Pancreas (tissue), 10 donors: Measurements from ENCODE around the gene TUT4. TPM values are rescaled to one million over a fixed set of nuclear protein-coding genes. Genes with fewer than 3 reads are reported as not detected.

Experiments
- ATAC-seq, 4 donors: fragments of 200-7000 bp; cut with Tn5 transposase; one replicate each; pipeline versions ENCODE4 v1.8.0 to v1.9.1; 2020; ENCODE audit warnings: mild to moderate bottlenecking in 4 of 4, moderate library complexity in 4 of 4
- DNase-seq, 6 donors: peaks; one replicate each; pipeline ENCODE4 v3.0.0-alpha.2; 2020
- FAIRE-seq: peaks from 2 replicates; lab custom pipeline; 2012; peaks lifted over from hg19 to GRCh38; lab: Jason Lieb, UNC
- H3K27ac ChIP-seq, 4 donors: fragments of 200-600 bp; sonication (generic); 1 replicate in 3 of 4; 2 replicates in 1 of 4; pipeline versions ENCODE4 v1.5.0 to v1.8.0; 2020
- H3K27me3 ChIP-seq, 4 donors: fragments of 200-600 bp; one replicate each; pipeline ENCODE4 v1.8.0; 2021
- H3K36me3 ChIP-seq, 3 donors: fragments of 200-600 bp; sonication (generic) in 1 of 3; one replicate each; pipeline versions ENCODE4 v1.5.0 to v1.8.0; 2020 to 2021
- H3K4me1 ChIP-seq, 3 donors: fragments of 200-600 bp; one replicate each; pipeline ENCODE4 v1.8.0; 2021
- H3K4me3 ChIP-seq, 4 donors: fragments of 200-600 bp; sonication (generic) in 2 of 4; one replicate each; pipeline versions ENCODE4 v1.5.0 to v1.8.0; 2020 to 2021
- H3K9me3 ChIP-seq, 4 donors: fragments of 200-600 bp; one replicate each; pipeline ENCODE4 v1.8.0; 2021
- WGBS, 2 donors: extraction: QIAGEN DNeasy Blood & Tissue Kit; methylation state at CpG; one replicate each; pipeline ENCODE4 v1.1.7; 2013; 5-methylcytosine and 5-hydroxymethylcytosine counted together
- intact Hi-C, 3 donors: fragments of 100-400 bp; cut with DNase I; formaldehyde crosslinking; loops; one replicate each; pipeline versions ENCODE4 v1.11.1 to v1.14.2; 2022
- polyA plus RNA-seq, 2 donors: library from polyadenylated mRNA; stranded (reverse); fragments of 200-250 nt; gene quantifications; one replicate each; pipeline ENCODE4 v1.2.3, GENCODE V29; 2013
- total RNA-seq, 6 donors: library from RNA; stranded (reverse); fragmentation: NEBNext Ultra II Directional in 4 of 6; extraction: Animal tissue kit (Norgen Biotek cat#: 25700) in 4 of 6; gene quantifications; one replicate each; pipeline versions ENCODE4 v1.2.1 to v1.2.4, GENCODE V29; 2021 to 2023
- TF ChIP-seq, protein P1 (sequence below), 4 donors: fragments of 200-600 bp; sonication (generic) in 3 of 4; IDR thresholded peaks; one replicate each; pipeline versions ENCODE4 v1.5.0 to v1.8.0; 2021; ENCODE audit warnings: antibody characterized with exemption in 4 of 4
- donor health status: healthy with polysubstance abuse.
- donor health status: DM: no; HTN: no; CAD: no; lungs with moderate emphysema.
- donor health status: DM: no; HTN: no; CAD: no.
- donor health status: control.
- donor health status: control.
- donor health status: Bipolar disorder and iron deficiency.
- donor health status: DM: yes; HTN: yes; CAD: no.
- donor health status: DM: no; HTN: no; CAD: no.
- donor health status: DM: no; HTN: no; CAD: no.
- donor health status: DM: yes; HTN: yes; CAD: no.

Gene TUT4
- total and polyA plus RNA-seq, 8 donors: 17.4 to 40.8 (median 24.1) TPM

DNA sequence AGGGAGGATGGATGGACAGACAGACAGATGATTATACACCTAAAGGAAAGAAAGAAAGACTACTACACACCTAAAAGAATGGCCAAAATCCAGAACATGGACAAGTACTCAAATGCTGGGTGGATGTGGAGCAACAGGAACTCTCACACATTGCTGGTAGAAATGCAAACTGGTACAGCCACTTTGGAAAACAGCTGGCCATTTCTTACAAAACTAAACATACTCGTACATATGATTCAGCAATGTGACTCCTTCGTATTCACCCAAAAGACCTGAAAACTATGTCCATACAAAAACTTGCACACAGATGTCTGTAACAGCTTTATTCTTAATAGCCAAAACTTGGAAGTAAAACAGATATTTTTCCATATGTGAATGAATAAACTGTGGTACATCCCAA is 97.2 kb downstream of the TUT4 start:
- H3K27ac ChIP-seq: no peak overlapping the region
- FAIRE-seq: no peak
- intact Hi-C loops: no loop called here
- no peaks in the 10 kb centered on the region for H3K36me3 ChIP-seq
- no peaks in the 10 kb centered on the region for H3K9me3 ChIP-seq
- no peaks in the 10 kb centered on the region for H3K4me1 ChIP-seq
- no peak overlapping the region for H3K4me3 ChIP-seq
- H3K27me3 ChIP-seq: no peaks in the 10 kb centered on the region
- no peak for ATAC-seq
- DNase-seq: no peak
- TF ChIP-seq, protein P1, sequence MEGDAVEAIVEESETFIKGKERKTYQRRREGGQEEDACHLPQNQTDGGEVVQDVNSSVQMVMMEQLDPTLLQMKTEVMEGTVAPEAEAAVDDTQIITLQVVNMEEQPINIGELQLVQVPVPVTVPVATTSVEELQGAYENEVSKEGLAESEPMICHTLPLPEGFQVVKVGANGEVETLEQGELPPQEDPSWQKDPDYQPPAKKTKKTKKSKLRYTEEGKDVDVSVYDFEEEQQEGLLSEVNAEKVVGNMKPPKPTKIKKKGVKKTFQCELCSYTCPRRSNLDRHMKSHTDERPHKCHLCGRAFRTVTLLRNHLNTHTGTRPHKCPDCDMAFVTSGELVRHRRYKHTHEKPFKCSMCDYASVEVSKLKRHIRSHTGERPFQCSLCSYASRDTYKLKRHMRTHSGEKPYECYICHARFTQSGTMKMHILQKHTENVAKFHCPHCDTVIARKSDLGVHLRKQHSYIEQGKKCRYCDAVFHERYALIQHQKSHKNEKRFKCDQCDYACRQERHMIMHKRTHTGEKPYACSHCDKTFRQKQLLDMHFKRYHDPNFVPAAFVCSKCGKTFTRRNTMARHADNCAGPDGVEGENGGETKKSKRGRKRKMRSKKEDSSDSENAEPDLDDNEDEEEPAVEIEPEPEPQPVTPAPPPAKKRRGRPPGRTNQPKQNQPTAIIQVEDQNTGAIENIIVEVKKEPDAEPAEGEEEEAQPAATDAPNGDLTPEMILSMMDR (IDR thresholded peaks at IDR 0.05): no peak
- WGBS, 2 donors: 94 to 97% methylated on average over 2 of the region's 2 CpGs

DNA sequence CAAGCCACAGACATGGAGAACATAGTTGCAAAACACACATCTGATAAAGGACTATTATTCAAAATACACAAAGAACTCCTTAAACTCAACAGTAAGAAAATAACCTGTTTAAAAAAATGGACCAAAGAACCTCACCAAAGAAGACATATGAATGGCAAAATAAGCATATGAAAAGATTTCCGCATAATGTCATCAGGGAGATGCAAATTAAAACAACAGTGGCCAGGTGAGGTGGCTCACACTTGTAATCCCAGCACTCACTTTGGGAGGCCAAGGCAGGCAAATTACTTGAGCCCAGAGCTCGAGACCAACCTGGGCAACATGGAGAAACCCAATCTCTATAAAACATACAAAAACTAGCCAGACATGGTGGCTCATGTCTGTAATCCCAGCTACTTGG is 98.1 kb downstream of the TUT4 start:
- ATAC-seq (no peak), FAIRE-seq (no peak), DNase-seq (no peak)
- no peaks in the 10 kb centered on the region for H3K36me3 ChIP-seq
- TF ChIP-seq, protein P1 (IDR thresholded peaks at IDR 0.05): no peak
- H3K4me1 ChIP-seq: no peaks in the 10 kb centered on the region
- no peak overlapping the region for H3K27ac ChIP-seq
- no peak overlapping the region for H3K4me3 ChIP-seq
- 95 to 98% methylated on average over 2 of the region's 2 CpGs for WGBS, 2 donors
- intact Hi-C loops: no loop called here
- no peaks in the 10 kb centered on the region for H3K9me3 ChIP-seq
- H3K27me3 ChIP-seq: no peaks in the 10 kb centered on the region

DNA sequence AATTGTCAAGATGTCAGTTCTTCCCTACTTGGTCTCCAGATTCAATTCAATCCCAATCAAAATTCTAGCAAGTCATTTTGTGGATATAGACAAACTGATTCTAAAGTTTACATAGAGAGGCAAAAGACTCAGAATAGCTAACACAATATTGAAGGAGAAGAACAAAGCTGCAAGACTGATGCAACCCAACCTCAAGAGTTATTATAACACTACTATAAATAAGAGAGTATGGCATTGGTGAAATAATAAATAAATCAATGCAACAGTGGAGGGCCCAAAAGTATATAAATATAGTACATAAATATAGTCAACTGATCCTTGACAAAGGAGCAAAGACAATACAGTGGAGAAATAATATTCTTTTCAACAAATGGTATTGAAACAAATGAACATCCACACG is 98.8 kb downstream of the TUT4 start:
- no peaks in the 10 kb centered on the region for H3K36me3 ChIP-seq
- WGBS, 2 donors: 91 to 94% methylated on average over 1 of the region's 1 CpG
- no peaks in the 10 kb centered on the region for H3K27me3 ChIP-seq
- intact Hi-C loops: no loop called here
- TF ChIP-seq, protein P1 (IDR thresholded peaks at IDR 0.05): no peak
- no peaks in the 10 kb centered on the region for H3K9me3 ChIP-seq
- no peak overlapping the region for H3K4me3 ChIP-seq
- ATAC-seq: no peak
- H3K27ac ChIP-seq: no peak overlapping the region
- no peak for FAIRE-seq
- no peak for DNase-seq
- no peaks in the 10 kb centered on the region for H3K4me1 ChIP-seq

DNA sequence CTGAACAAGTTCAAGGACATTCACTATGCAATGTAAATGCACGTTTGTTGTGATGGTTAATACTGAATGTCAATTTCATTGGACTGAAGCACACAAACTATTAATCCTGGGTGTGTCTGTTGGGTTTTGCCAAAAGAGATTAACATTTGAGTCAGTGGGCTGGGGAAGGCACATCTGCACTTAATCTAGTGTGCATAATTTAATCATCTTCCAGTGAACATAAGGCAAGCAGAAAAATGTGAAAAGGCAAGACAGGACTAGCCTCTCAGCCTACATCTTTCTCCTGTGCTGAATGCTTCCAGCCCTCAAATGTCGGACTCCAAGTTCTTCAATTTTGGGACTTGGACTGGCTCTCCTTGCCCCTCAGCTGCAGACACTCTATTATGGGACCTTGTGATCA is 108.4 kb downstream of the TUT4 start:
- H3K36me3 ChIP-seq: peaks cover 0 to 13% (median 0%) of the 10 kb centered on the region in 3 donors
- WGBS, 2 donors: 86% methylated on average over 2 of the region's 2 CpGs
- intact Hi-C loops: no loop called here

DNA sequence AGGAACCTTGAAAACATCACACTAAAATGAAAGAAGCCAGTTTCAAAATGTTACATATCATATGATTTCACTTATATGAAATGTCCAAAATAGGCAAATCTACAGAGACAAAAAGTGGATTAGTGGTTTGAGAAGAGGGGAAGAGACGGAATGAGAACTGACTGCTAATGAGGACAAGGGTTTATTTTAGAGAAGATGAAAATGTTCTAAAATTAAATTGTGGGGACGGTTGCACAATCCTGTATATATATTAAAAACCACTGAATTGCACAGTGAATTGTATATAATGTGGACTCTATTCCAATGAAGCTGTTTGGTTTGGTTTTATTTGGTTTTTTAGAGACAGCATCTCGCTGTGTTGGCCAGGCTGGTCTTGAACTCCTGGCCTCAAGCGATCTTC is 112.9 kb downstream of the TUT4 start:
- peaks cover 0 to 3% (median 0%) of the 10 kb centered on the region in 3 donors for H3K36me3 ChIP-seq
- intact Hi-C loops: no loop called here
- no peak for FAIRE-seq
- TF ChIP-seq, protein P1 (IDR thresholded peaks at IDR 0.05): no peak
- H3K27me3 ChIP-seq: no peaks in the 10 kb centered on the region
- H3K9me3 ChIP-seq: no peaks in the 10 kb centered on the region
- no peak for DNase-seq
- WGBS, 2 donors: 95 to 96% methylated on average over 4 of the region's 4 CpGs
- ATAC-seq: no peak
- H3K27ac ChIP-seq: no peak overlapping the region
- no peak overlapping the region for H3K4me3 ChIP-seq
- no peaks in the 10 kb centered on the region for H3K4me1 ChIP-seq

More for the DNA sequence above, 108.4 kb downstream of the TUT4 start:
- no peaks in the 10 kb centered on the region for H3K4me1 ChIP-seq
- DNase-seq (no peak), FAIRE-seq (no peak), ATAC-seq (no peak)
- no peaks in the 10 kb centered on the region for H3K27me3 ChIP-seq
- H3K27ac ChIP-seq: no peak overlapping the region
- TF ChIP-seq, protein P1 (IDR thresholded peaks at IDR 0.05): no peak
- no peak overlapping the region for H3K4me3 ChIP-seq
- no peaks in the 10 kb centered on the region for H3K9me3 ChIP-seq
